Inflammatory macrophage treated with lipopolysaccharide for 4 hours (primary cell): ENCODE results near the gene PROX2.

ENCODE experiments used
- DNase-seq: peaks from one replicate; pipeline ENCODE4 v3.0.0-alpha.2; 2020

PROX2 gene

DNA sequence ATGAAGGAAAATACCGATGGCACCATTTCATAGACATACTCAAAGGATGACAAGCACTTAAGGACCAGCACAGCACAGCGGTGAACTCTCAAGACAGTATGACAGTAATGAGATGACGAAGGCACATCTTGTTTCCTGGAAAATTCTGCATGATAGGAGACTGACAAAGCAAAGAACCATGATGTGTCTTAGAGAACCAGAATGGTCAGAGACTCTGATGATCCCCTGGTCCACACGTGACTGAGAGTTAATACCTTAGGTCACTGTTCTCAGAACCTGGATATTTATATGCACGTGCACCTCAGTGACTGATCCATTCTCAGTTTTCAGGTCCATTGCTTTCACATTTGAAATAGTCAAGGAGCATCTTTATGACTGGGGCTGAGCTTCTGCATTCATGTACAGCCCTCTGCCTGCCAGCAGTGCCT is 35.3 kb downstream of the PROX2 start:
- no peak for DNase-seq

DNA sequence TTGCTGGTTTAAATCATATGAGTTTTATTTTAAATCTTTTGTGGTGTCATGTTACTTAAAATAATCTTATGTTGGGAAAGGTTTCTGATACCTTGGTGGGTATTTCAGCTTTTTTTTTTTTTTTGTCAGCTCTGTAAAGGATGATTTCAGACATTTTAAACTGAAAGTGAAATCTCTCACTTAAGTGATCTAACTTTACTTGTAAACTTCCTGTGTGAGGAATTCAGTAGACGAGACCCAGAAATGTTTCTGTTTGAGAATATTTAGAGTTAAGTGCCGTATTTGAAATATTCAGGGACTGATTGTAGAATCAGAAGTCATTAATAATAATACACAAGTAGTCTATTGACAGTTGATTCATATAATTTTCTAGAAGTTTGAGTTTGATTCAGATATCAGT is 37.8 kb downstream of the PROX2 start:
- peak; percentile 53 for DNase-seq

DNA sequence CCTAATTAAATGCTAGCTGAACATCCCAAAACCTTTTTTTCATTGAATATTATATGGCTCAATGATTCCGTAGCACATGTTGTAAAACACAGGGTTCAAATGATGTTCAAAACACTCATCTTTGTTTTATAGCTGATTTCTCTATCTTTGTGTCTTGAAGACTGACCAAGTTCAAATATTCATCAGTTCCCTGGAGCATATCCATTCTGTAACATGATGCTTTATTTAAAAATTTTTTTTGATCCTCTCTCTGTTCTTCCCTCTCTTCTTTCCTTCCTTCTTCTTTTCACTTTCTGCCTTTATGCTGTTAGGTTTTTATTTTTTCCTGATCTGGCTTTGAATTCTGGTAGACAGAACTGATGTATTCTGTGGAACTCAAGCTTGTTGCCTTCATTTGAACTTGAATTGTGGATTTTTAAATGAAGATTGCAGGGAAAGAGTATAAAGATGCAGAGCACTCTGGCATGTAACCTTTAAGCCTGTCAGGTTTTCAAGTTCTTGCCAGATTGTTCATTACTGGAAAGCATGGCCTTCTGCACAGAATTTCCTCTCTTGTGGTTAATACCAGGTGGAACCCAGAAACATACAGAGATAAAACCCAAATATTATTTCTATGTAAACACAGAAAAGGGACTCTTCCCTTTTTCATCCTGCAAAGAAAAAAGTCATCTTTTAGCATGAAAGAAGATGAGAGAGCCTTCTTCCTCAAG is 39.5 kb downstream of the PROX2 start:
- no peak for DNase-seq

DNA sequence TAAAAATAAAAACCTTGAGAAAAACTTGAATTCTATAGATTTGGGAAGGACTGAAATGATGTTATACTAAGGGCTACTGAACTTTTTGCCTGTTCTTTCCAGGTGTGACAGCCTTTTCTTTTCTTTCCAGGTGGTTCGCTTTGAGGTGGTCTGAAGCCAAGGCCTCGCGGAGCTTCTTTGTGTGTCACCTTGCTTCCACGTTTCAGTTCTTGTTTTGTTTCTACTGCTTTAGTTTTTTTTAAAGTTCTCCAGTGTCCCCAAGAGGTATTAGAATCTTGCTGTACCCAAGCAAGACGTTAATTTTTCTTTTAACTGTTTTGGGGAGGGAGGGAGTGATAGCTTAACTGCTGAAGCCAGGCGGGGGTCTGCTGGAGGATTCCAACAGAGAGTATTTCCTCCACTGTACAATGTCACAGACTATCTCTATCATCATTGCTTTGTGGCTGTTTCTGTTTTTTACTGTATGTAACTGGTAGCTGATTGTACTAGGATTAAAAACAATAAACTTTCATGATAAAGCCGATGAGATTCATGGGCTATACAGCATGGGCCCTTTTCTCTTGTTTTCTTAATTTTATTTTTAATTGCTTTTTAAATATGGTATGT is 40.2 kb downstream of the PROX2 start:
- DNase-seq = no peak

DNA sequence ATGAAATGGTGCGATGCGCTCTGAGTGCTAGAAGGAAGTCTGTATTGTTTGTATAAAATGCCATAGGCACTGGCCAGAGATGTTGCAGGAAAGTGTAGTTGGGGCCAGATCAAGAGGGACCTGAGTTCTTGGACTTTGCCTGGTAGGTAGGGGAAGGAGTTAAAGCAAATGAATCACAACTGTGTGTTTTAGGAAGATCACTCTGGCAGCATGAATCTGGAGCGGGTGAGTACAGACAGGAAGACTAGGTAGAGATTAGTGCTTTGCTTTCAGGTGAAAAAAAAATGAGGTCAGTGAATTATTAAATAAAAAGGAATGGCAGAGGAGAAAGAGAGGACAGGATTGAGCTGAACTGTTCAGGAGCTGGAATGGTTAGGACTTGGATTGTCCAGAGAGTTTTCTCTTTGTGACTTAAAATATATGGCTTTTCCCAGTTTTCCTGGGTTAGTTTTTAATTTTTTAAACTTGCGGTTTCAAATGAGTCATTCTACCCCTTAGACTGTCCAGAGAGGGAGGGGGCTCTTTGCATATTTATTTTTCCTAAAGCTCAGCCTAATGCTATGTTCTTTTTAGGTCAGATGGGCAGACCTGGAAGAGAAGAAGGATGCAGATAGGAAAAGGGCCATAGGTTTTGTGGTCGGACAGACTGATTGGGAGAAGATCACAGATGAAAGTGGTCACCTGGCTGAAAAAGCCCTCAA is 41.1 kb downstream of the PROX2 start:
- no peak for DNase-seq

DNA sequence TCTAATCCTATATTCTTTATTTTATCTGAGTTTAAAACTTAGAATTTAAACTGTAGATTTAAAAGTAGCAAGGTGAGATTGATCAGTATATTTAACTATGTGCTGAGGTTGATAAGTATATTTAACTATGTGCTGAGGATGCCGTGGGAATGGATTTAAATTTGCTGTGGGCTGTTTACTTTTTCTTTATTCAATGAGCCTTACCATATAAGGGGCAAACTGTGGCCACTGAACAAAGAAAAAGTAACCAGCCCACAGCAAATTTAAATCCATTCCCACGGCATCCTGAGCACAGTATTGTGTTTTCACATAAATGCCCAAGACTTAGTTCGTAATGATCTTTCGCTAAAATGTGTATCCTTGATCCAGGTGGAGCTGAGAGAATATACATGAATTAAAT is 43.1 kb downstream of the PROX2 start:
- DNase-seq = no peak

DNA sequence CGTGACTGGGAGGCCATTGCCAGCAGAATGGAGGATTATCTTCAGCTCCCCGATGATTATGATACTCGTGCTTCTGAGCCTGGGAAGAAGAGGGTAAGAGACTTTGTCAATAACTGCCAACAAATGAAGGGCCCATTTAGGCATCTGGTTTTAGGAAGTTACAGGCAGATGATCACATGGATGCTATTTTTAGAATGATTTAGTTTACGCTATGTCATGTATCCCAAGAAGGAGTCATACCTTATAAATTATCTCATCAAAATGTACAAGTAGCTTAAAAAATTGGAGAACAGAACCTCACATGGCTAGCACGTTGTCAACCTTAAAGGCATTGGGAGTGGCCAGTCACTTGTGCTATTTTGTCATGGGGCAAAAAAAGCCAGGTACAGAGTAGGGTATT is 46.7 kb downstream of the PROX2 start:
- DNase-seq = peak; percentile 68

DNA sequence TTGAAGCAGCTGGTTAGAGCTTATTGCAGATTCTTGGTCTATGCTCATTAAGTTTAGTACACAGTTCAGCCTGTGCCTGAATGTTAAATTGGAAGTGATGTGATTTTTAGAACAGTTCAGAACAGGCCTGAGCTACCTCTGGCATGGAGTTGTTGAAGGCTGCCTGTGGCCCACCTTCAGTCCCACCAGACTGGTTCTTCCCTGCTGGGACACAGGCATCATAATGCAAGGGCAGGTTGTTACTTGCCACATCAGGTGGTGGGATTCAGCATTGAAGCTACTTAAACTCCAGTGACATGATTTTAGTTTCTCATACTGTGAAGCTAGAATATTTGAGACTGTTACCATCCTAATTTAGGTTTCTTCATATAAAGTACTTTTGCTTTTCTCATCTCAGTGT is 49.4 kb downstream of the PROX2 start:
- DNase-seq = no peak
